ENCODE data around the gene LAMA2.

Gene LAMA2

DNA sequence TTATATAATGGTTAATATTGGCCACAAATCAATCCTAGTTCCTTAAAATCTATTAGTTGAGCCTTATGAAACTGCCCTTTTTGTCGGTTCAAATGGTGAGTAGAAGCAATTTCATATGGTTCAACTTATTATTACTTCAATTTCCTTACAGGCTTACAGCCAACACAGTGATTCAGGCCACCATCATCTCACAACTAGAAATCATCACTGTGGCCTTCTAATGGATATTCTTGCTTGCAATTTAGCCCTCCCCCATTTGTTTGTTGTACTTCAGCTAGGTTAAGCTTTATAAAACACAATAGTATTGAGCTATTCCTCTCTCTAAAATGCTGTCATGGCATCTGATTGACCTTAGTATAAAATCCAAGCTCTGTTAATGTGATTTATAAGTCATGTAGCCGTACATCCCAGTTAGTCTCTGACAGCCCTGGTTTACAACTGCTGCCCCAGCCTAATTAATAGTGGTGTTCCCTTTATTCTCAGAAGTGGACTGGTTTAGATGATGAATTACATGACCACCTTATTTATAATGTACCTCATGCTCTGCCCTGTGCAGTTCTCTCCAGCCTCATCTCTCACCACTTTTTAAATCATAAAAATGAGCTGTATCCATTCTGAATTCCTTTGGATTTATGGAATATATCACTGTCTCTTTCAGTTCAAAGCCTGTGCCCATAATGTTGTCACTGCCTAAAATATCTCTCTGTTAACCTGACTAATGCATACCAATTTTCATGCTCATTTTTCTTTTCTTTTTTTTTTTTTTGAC, 36.7 kb downstream of the LAMA2 start:
- POLR2A ChIA-PET = no interaction called here
- TF ChIP-seq TARDBP (IDR thresholded peaks at IDR 0.05) (no peak), L3MBTL2 (conservative IDR thresholded peaks at IDR 0.05) (no peak), ELF4 (IDR thresholded peaks at IDR 0.05) (no peak), CTBP1 (IDR thresholded peaks at IDR 0.05; ENCODE audit: borderline replicate concordance) (no peak), HDGF (IDR thresholded peaks at IDR 0.05; ENCODE audit: borderline replicate concordance) (no peak), NFRKB (IDR thresholded peaks at IDR 0.05) (no peak), SP1 (IDR thresholded peaks at IDR 0.05) (no peak), SUZ12 (IDR thresholded peaks at IDR 0.05) (no peak), LEF1 (IDR thresholded peaks at IDR 0.05; ENCODE audit: borderline replicate concordance) (no peak), BHLHE40 (IDR thresholded peaks at IDR 0.05; ENCODE audit: borderline replicate concordance) (no peak), FOXA1 (IDR thresholded peaks at IDR 0.05) (no peak), FOXM1 (IDR thresholded peaks at IDR 0.05; ENCODE audit: borderline replicate concordance) (no peak), ZNF384 (IDR thresholded peaks at IDR 0.05) (no peak)
- TF ChIP-seq, protein P1, sequence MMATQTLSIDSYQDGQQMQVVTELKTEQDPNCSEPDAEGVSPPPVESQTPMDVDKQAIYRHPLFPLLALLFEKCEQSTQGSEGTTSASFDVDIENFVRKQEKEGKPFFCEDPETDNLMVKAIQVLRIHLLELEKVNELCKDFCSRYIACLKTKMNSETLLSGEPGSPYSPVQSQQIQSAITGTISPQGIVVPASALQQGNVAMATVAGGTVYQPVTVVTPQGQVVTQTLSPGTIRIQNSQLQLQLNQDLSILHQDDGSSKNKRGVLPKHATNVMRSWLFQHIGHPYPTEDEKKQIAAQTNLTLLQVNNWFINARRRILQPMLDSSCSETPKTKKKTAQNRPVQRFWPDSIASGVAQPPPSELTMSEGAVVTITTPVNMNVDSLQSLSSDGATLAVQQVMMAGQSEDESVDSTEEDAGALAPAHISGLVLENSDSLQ (IDR thresholded peaks at IDR 0.05) = no peak
- no peak for DNase-seq (ENCODE audit: extremely low spot score)
- CTCF ChIA-PET = no interaction called here

DNA sequence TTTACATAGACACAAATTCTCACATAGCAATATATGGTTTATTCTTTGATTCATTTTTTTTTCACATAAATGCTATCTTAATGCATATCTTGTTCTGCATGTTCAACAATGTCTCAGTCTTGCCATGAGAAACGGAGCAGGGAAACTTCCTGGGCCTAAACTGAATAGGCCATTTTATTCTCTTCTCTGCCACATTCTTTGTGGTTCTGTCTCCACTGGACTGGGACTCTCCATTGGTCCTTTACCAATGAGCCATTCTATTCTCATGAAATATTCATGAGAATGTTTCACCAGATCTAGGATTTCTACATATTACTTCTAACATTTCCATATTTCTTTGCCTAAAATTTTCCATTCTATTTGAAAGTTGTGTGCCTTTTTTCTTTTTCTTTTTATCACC, 42.8 kb downstream of the LAMA2 start:
- DNase-seq (ENCODE audit: extremely low spot score) = no peak
- TF ChIP-seq SUZ12 (IDR thresholded peaks at IDR 0.05) (no peak), FOXM1 (IDR thresholded peaks at IDR 0.05; ENCODE audit: borderline replicate concordance) (no peak), SP1 (IDR thresholded peaks at IDR 0.05) (no peak), ZNF384 (IDR thresholded peaks at IDR 0.05) (no peak), BHLHE40 (IDR thresholded peaks at IDR 0.05; ENCODE audit: borderline replicate concordance) (no peak), NFRKB (IDR thresholded peaks at IDR 0.05) (no peak), FOXA1 (IDR thresholded peaks at IDR 0.05) (no peak), ARNT (IDR thresholded peaks at IDR 0.05) (no peak), L3MBTL2 (conservative IDR thresholded peaks at IDR 0.05) (no peak), TARDBP (IDR thresholded peaks at IDR 0.05) (no peak), FOXK2 (IDR thresholded peaks at IDR 0.05) (no peak), LEF1 (IDR thresholded peaks at IDR 0.05; ENCODE audit: borderline replicate concordance) (no peak), CTBP1 (IDR thresholded peaks at IDR 0.05; ENCODE audit: borderline replicate concordance) (no peak), HDGF (IDR thresholded peaks at IDR 0.05; ENCODE audit: borderline replicate concordance) (no peak), ELF4 (IDR thresholded peaks at IDR 0.05) (no peak)
- TF ChIP-seq, protein P1 (IDR thresholded peaks at IDR 0.05) = no peak
- CTCF ChIA-PET = no interaction called here
- POLR2A ChIA-PET = no interaction called here

DNA sequence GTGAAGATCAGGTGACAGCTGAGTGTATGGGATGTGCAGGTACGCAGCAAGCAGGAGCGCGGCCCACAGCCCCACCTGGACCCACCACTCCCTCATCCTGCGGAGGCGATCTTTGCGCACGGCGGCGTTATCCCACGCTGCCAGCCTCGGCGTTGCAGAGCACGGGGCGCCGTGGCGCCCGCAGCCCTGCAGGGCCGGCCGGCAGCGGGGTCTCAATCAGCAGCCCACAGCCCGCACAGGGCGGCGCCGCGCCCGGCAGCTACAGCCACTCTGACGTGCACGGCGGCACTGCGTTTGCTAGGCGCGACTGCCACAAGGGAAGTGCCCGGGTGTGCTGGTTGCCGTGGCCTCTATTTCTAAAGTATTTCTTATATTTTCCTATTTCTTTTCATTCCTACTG, 46.9 kb downstream of the LAMA2 start:
- TF ChIP-seq FOXM1 (IDR thresholded peaks at IDR 0.05; ENCODE audit: borderline replicate concordance) (no peak), NFRKB (IDR thresholded peaks at IDR 0.05) (no peak), HDGF (IDR thresholded peaks at IDR 0.05; ENCODE audit: borderline replicate concordance) (no peak), ARNT (IDR thresholded peaks at IDR 0.05) (no peak), CTBP1 (IDR thresholded peaks at IDR 0.05; ENCODE audit: borderline replicate concordance) (no peak), BHLHE40 (IDR thresholded peaks at IDR 0.05; ENCODE audit: borderline replicate concordance) (no peak), FOXK2 (IDR thresholded peaks at IDR 0.05) (no peak), L3MBTL2 (conservative IDR thresholded peaks at IDR 0.05) (no peak), ZNF384 (IDR thresholded peaks at IDR 0.05) (no peak), LEF1 (IDR thresholded peaks at IDR 0.05; ENCODE audit: borderline replicate concordance) (no peak), TARDBP (IDR thresholded peaks at IDR 0.05) (no peak), FOXA1 (IDR thresholded peaks at IDR 0.05) (no peak), SUZ12 (IDR thresholded peaks at IDR 0.05) (no peak), ELF4 (IDR thresholded peaks at IDR 0.05) (no peak), SP1 (IDR thresholded peaks at IDR 0.05) (no peak)
- TF ChIP-seq, protein P1 (IDR thresholded peaks at IDR 0.05) = no peak
- DNase-seq (ENCODE audit: extremely low spot score) = no peak
- POLR2A ChIA-PET = no interaction called here
- CTCF ChIA-PET = no interaction called here

DNA sequence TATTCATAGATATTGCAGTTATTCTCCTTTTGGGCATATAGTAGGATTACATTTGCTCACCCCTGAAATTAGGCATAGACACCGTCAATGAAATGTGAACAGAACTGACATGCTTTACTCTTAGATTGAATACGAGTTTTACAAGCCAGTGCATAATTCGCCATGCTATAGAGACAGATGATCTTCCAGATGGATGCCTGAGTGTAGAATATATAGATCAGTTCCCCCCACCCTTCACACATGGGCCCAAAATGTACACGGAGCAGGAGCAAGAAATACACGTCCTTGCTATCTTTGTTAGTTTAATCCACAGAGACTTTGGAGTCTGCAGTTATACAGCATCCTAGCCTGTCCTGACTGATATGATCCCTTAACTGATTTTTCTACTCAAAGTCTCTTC, 47.4 kb downstream of the LAMA2 start:
- no peak for DNase-seq (ENCODE audit: extremely low spot score)
- POLR2A ChIA-PET = no interaction called here
- TF ChIP-seq, protein P1 (IDR thresholded peaks at IDR 0.05) = no peak
- no peak for TF ChIP-seq FOXA1 (IDR thresholded peaks at IDR 0.05)
- TF ChIP-seq L3MBTL2 (conservative IDR thresholded peaks at IDR 0.05) = no peak
- CTCF ChIA-PET = no interaction called here

DNA sequence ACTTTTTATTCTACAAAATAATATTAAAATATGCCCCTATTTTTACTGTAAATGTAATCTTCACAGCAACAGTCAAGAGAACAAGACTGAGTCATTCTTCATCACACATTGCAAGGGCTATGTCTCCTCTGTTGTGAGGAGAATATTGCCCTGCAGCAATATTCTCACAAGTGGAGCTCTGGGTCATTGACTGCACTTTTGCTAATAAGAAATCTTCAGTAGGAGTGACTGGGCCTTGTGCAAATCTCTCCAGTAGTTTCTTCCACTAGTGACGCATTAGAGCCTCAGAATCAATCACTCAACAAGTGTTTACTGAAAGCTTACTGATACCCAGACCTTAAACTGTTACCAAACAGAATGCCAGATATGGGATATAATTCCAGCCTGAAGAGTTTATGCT, 49.1 kb downstream of the LAMA2 start:
- CTCF ChIA-PET = no interaction called here
- TF ChIP-seq LEF1 (IDR thresholded peaks at IDR 0.05; ENCODE audit: borderline replicate concordance) (no peak), SUZ12 (IDR thresholded peaks at IDR 0.05) (no peak), HDGF (IDR thresholded peaks at IDR 0.05; ENCODE audit: borderline replicate concordance) (no peak), BHLHE40 (IDR thresholded peaks at IDR 0.05; ENCODE audit: borderline replicate concordance) (no peak), ELF4 (IDR thresholded peaks at IDR 0.05) (no peak)
- POLR2A ChIA-PET = no interaction called here
- no peak for DNase-seq (ENCODE audit: extremely low spot score)

DNA sequence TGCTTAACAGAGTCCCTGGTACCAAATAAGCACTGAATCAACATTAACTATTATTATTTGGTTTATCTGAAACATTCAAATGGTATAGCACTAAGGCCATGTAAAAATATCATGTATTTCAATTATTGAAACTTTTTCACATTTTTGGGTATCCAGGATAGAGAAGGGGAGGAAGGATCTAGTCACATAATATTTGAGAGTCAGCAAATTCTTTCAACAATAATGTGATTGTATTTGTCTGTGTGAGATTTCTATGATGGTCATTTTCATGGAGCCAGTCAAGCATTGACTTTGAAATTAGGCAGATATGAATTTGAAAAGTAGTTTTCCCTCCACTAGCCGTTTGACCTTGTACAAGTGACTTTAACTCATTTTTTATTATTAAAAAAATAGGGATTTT, 67.9 kb downstream of the LAMA2 start:
- DNase-seq (ENCODE audit: extremely low spot score) = no peak
- TF ChIP-seq ZNF384 (IDR thresholded peaks at IDR 0.05) (no peak), FOXK2 (IDR thresholded peaks at IDR 0.05) (no peak), SP1 (IDR thresholded peaks at IDR 0.05) (no peak), FOXM1 (IDR thresholded peaks at IDR 0.05; ENCODE audit: borderline replicate concordance) (no peak), CTBP1 (IDR thresholded peaks at IDR 0.05; ENCODE audit: borderline replicate concordance) (no peak), FOXA1 (IDR thresholded peaks at IDR 0.05) (no peak), L3MBTL2 (conservative IDR thresholded peaks at IDR 0.05) (no peak), ARNT (IDR thresholded peaks at IDR 0.05) (no peak), ELF4 (IDR thresholded peaks at IDR 0.05) (no peak), TARDBP (IDR thresholded peaks at IDR 0.05) (no peak)
- ChIA-PET POLR2A (no interaction called here), CTCF (no interaction called here)
